DMS153 treated with DMSO at 0.1 percent for 48 hours (cell line): ENCODE results near the gene VAC14.
"Not testable (repeated sequence)": the region's sequence is repeated elsewhere in the genome, so short reads cannot be mapped to it uniquely, and the experiment has no call there.

Source experiments
- DNase-seq: peaks from one replicate; lab custom pipeline; 2025; ENCODE audit not compliant: unreplicated experiment; lab: John Stamatoyannopoulos, UW

The VAC14 gene

GRCh38 chr16:70800781-70801480, at the start of gene VAC14:
Gene VAC14, minus strand, starts transcription at chr16:70801158. Its CDS starts 258 bp downstream, at chr16:70800900.
- DNase-seq, result peak; percentile 88

DNA sequence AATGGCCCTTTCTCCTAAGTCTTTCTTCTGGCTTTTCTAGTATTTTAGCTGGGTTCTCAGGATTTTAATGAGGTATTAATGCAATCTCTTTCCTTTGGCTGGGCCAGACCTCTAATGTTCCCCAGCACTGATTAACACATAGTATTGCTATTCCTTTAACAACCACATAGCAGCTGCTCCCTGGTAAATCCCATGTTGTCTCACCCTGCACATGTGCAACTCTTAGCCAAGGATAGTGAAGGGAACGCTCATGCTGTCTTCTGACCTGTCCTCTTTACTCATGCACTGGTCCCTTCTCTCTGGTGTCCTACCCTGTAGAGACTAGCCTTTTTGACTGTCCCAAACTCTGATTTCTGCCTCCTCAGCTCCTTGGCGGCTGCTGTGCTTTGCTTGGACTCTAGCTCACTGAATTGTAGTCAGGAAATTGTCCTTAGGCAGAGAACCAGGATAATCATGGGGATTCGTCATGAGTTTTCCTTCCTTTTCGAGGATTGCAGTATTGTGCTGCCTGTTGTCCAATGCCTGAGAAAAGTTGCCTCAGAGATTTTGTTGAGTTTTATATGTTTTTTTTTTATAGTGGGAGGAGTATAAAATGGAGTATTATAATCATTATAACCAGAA, 22.6 kb upstream of the VAC14 start:
- not testable (repeated sequence) for DNase-seq

- not testable (repeated sequence) for DNase-seq
Measured at GRCh38 chr16:70822734-70823133, 21.8 kb upstream of the VAC14 start.

DNA sequence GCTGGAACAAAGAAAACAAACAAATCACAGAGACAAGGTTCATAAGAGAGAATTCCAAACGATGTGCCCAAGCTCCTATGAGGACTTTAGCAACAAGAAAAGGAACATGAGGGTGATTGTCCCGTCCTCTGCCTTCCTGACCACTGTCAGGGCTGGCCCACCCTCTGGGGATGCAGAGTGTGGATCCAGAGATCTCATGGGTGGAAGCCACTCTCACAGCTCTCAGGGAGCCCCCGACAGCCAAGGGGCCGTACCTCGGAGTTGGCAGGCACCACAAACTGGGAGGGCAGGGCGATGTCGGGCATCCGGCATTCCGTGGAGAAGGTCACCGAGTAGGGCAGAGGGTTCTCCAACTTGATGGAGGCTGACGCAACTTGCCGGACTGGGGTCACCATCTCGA, 17.1 kb upstream of the VAC14 start:
- not testable (repeated sequence) for DNase-seq

GRCh38 chr16:70809392-70810060, 8.6 kb upstream of the VAC14 start:
- DNase-seq, result peak; percentile 21

GRCh38 chr16:70808371-70808770, 7.4 kb upstream of the VAC14 start:
- DNase-seq, result no peak

- DNase-seq, result no peak
Measured at GRCh38 chr16:70805787-70806186, 4.8 kb upstream of the VAC14 start.

GRCh38 chr16:70805380-70805779, 4.4 kb upstream of the VAC14 start:
- no peak for DNase-seq

GRCh38 chr16:70804734-70805169, 3.8 kb upstream of the VAC14 start:
- DNase-seq, result no peak

GRCh38 chr16:70804153-70804733, 3.3 kb upstream of the VAC14 start:
- no peak for DNase-seq

DNA sequence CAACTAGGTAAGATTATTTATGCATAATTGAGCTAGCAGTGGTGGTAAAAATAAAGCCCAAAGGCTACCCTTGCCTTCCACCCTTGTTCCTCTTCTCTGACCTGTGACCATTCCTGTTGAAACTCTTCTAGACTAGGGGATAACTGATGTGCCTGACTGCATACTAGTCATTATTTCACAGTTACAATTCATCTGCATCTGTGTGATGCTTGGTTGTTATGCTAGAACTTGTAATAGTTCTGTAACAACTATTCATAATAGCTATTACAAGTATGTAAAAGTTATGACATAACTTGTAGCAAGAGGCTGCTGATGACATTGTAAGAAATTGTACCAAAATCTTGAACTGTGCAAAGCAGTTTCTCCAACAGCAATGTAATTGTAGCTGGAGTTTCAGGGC, 2.4 kb upstream of the VAC14 start:
- DNase-seq, result no peak

DNA sequence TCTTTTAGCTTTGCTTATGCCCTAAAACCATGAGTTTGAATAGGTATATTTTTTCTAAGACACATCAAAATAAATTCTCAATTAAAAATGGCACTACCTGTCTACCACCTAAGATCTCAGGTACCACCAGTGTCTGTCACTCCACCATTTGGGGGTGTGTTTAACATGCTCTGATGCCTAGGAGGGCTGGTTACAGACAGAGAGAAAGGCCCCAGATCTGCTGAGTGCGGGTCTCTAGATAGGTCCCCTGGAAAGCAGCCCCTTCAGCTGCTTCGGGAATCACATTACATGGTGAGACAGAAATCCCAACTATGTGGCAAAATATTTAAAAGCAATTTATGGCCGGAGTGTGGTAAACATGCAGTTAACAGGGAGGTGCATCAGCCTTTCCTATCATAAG, 653 bp upstream of the VAC14 start:
- no peak for DNase-seq

DNA sequence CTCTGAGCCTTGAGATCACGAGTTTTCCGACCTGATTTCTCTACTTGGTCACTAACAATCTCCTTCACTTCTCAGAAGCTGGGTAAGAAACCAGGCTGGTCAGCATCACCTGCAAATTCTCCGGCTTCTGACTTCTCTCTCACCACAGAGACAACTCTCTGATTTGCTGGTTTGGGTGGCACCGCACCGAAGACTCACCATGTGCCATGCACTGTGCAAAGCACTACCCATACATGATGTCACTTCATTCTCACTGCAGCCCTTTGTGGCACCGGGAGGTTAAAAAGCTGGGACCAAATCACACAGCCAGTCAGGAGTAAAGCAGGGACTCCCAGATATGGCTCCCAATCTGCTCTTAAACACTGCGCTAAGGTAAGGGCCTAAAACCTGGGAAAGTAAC, 647 bp downstream of the VAC14 start:
- no peak for DNase-seq

- DNase-seq, result no peak
Measured at GRCh38 chr16:70796301-70796700, 4.7 kb downstream of the VAC14 start.

DNA sequence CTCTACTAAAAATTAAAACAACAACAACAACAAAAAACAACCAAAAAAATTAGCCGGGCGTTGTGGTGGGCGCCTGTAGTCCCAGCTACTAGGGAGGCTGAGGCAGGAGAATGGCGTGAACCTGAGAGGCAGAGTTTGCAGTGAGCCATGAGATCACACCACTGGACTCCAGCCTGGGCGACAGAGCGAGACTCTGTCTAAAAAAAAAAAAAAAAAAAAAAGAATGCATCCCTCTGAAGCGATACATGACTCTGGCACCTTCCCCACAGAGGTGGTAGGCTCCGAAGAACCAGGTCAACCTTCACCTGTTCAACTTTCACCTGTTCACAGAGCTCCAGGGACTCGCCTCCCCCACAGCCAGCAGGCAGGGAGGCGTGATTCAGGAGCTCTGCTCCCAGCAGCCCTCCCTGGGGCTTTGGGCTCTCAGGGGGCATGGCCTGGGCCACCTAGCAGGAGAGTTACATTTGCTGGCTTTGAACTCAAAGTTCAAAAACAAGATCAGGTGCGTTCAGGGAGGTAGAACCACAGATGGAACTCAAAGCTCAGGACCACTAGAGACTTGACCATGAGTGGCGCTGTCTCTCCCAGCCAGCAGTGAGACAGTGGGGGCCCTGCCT, 5.6 kb downstream of the VAC14 start:
- no peak for DNase-seq

GRCh38 chr16:70793851-70794502, 7.0 kb downstream of the VAC14 start:
- DNase-seq, result no peak

DNA sequence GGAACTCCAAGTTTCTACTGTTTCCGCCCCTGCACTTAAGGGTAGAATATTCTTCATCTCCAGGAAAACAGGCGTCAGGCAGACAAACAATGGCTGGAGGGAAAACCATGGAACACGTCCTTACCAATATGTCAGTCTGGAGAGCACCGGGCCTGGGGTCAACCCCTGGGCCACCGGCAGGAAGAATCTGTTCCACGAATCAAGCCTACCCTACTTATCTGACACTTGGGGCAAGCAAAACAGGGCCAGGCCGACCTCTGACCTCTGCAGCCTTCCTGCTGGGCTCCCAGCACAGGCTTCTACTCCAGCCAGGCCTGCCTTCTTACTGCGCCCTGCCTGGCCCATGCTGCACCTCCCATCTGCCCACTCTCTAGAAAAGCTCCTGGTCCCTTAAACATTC, 10.1 kb downstream of the VAC14 start:
- no peak for DNase-seq

DNA sequence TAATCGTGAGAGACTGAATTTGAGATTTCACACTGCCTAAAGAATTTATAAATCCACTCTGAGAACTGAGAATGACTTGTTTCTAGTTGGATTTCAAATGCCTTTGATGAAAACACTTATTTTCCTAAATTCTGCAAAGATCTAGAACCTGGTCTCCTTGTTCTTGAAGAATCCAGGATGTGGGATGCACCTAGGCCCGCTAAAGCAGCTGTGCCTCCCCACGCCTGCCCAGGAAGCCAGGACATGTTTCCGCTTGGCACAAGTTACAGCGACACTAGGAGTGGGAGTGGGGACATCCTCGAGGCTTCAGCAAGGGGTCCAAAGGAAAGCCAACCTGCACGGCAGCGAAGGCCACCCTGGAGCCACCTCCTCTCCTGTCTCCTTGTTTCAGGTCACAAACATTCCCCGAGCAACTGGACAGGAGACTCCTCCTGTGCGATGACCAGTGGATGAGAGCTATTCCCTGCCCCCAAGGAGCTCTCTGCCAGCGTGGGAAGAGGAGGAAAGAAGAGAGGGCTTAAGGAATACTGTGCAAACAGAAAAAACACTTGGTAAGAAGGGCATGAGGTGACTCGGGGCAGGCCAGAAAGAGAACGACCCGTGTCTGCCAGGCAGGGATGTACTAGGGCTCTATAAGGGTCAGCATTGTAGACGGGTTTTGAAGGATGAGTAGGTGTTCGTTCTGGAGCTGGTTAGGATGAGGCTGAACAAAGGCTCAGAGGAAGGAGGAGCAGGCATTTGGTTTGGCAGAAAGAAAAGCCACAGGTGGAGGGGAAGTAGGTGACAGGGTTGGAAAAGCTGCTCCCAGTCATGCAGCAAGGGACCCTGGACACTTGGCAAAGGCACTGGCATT, 11.1 kb downstream of the VAC14 start:
- DNase-seq, result no peak

DNA sequence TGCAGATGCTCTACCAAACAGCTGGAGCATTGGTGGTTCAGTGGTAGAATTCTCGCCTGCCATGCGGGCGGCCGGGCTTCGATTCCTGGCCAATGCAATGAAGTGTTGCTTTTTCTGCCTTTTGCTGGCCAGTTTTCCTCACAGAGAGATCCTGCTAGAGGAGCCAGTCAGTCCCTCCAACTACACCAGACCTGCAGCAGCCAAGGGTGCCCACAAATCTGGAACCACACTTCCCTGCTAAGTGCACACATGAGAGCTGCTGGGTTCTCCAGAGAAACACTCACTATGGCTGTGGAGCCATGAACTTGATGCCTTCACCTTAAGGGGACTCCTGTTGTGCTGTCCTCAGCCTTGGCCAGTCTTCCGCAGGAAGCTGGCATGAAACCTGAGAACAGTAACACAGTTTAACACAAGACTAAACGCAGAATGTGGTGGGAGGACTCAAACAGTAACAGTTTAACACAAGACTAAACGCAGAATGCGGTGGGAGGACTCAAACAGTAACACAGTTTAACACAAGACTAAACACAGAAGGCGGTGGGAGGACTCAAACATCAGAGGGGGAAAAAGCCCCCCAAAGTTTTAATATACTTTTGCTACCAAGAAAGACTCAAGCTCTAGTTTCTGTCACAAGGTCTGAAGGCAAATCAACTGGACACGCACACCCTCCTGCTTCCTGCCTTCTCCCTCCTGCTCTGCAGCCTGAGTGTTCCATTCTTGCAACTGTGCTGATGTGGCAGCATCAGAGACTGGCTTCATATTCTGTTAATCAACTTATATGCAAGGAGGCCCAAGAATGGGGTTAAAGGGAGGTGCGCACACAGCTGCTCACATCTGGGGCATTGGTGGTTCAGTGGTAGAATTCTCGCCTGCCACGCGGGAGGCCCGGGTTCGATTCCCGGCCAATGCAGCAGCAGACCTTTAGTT, 12.0 kb downstream of the VAC14 start:
- no peak for DNase-seq
